ENCODE results near the gene ANKHD1. TPM values are rescaled to one million over a fixed set of nuclear protein-coding genes. Genes with fewer than 3 reads are reported as not detected.

ANKHD1 gene
- total and polyA plus RNA-seq, 11 donors: 41.4 to 78.8 (median 58.1) TPM

- 89 to 92% (median 90%) methylated on average over 2 of the region's 2 CpGs for WGBS, 4 donors
- Histone ChIP-seq H3K27ac (no peak overlapping the region), H3K27me3 (no peaks in the 10 kb centered on the region), H3K4me1 (no peaks in the 10 kb centered on the region), H3K4me3 (no peak overlapping the region), H3K9me3 (no peaks in the 10 kb centered on the region), H3K36me3 (peaks cover 2 to 78% (median 64%) of the 10 kb centered on the region in 9 donors)
- intact Hi-C loops (cut with DNase I): loop anchor here in 1 of 10 donors (10.0 kb wide), 1 partner anchor 89 kb away; no protein-coding TSS in a partner anchor
- ATAC-seq: no peak
- no peak for DNase-seq
- TF ChIP-seq POLR2A (IDR thresholded peaks at IDR 0.05) (no peak), CTCF (IDR thresholded peaks at IDR 0.05) (no peak)
Measured at GRCh38 chr5:140524003-140524402, 122.4 kb downstream of the ANKHD1 start.

GRCh38 chr5:140540227-140540626 lies 138.6 kb downstream of the ANKHD1 start:
- WGBS, 4 donors: 97 to 100% (median 97%) methylated on average over 1 of the region's 1 CpG
- peaks cover 0 to 13% (median 0%) of the 10 kb centered on the region in 12 donors for H3K4me1 ChIP-seq
- H3K36me3 ChIP-seq: peaks cover 0 to 100% (median 97%) of the 10 kb centered on the region in 9 donors
- H3K27me3 ChIP-seq: no peaks in the 10 kb centered on the region
- H3K9me3 ChIP-seq: no peaks in the 10 kb centered on the region
- no peak for ATAC-seq
- H3K4me3 ChIP-seq: no peak overlapping the region
- TF ChIP-seq CTCF (IDR thresholded peaks at IDR 0.05): no peak
- TF ChIP-seq POLR2A (IDR thresholded peaks at IDR 0.05): no peak
- DNase-seq: no peak
- intact Hi-C loops (cut with DNase I): no loop called here
- no peak overlapping the region for H3K27ac ChIP-seq

- Histone ChIP-seq H3K36me3 (peaks cover 0 to 77% (median 71%) of the 10 kb centered on the region in 9 donors), H3K9me3 (no peaks in the 10 kb centered on the region), H3K4me1 (peaks cover 0 to 31% (median 16%) of the 10 kb centered on the region in 12 donors), H3K27ac (no peak overlapping the region), H3K27me3 (no peaks in the 10 kb centered on the region), H3K4me3 (no peak overlapping the region)
- intact Hi-C loops (cut with DNase I): no loop called here
- WGBS, 4 donors: 93 to 98% (median 95%) methylated on average over 5 of the region's 5 CpGs
- ATAC-seq (no peak), DNase-seq (no peak)
- TF ChIP-seq CTCF (IDR thresholded peaks at IDR 0.05) (no peak), POLR2A (IDR thresholded peaks at IDR 0.05) (no peak)
Measured at GRCh38 chr5:140542972-140543371, 141.3 kb downstream of the ANKHD1 start.

GRCh38 chr5:140544986-140545385 lies 143.4 kb downstream of the ANKHD1 start:
- H3K4me1 ChIP-seq: peaks cover 14 to 51% (median 36%) of the 10 kb centered on the region in 12 donors
- no peak overlapping the region for H3K27ac ChIP-seq
- intact Hi-C loops (cut with DNase I): loop anchor here in 7 of 10 donors (5.0 kb wide), 3 partner anchors 92 to 162 kb away; partner anchors contain the start of gene TMCO6 (in 4 of the 7)
- no peaks in the 10 kb centered on the region for H3K27me3 ChIP-seq
- 95 to 97% (median 97%) methylated on average over 7 of the region's 7 CpGs for WGBS, 4 donors
- no peak overlapping the region for H3K4me3 ChIP-seq
- peaks cover 0 to 66% (median 55%) of the 10 kb centered on the region in 9 donors for H3K36me3 ChIP-seq
- TF ChIP-seq POLR2A (IDR thresholded peaks at IDR 0.05) (no peak), CTCF (IDR thresholded peaks at IDR 0.05) (no peak)
- no peaks in the 10 kb centered on the region for H3K9me3 ChIP-seq
- ATAC-seq (no peak), DNase-seq (no peak)

Data from heart left ventricle (tissue), 16 donors.